ENCODE results near the gene ANKRD17.

DNA sequence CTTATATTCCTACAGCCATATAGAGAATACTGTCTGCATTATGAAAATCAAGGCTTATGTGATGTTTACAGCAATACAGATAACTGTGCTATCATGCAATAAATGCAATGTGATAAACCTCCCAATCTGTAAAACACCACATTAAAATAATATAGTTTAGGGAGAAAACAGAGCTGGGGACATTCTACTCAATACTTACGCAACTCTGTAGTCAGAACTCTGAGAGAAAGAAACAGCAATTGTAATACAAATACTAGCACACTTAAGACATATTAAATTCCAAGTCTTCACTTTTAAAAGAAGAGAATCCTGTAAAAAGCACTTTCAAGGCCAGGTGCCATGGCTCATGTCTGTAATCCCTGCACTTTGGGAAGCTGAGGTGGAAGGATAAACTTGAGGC is 61.4 kb downstream of the ANKRD17 start:
- TF ChIP-seq ZNF324 (CRISPR knock-in tag; IDR thresholded peaks at IDR 0.05) (no peak), ZNF354B (CRISPR knock-in tag; IDR thresholded peaks at IDR 0.05) (no peak), CBFB (CRISPR knock-in tag; IDR thresholded peaks at IDR 0.05) (no peak), ZNF12 (CRISPR knock-in tag; IDR thresholded peaks at IDR 0.05) (no peak), TEAD4 (IDR thresholded peaks at IDR 0.05; ENCODE audit: low read length) (no peak), TEAD4 (CRISPR knock-in tag; IDR thresholded peaks at IDR 0.05; ENCODE audit: borderline replicate concordance) (no peak), TCF7L2 (IDR thresholded peaks at IDR 0.05; ENCODE audit: low read depth, low read length) (no peak), PURB (CRISPR knock-in tag; IDR thresholded peaks at IDR 0.05; ENCODE audit: low read depth) (no peak), ZKSCAN8 (CRISPR knock-in tag; IDR thresholded peaks at IDR 0.05) (no peak)
- TF ChIP-seq, protein P1, sequence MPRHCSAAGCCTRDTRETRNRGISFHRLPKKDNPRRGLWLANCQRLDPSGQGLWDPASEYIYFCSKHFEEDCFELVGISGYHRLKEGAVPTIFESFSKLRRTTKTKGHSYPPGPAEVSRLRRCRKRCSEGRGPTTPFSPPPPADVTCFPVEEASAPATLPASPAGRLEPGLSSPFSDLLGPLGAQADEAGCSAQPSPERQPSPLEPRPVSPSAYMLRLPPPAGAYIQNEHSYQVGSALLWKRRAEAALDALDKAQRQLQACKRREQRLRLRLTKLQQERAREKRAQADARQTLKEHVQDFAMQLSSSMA (CRISPR knock-in tag; IDR thresholded peaks at IDR 0.05): no peak
- TF ChIP-seq, protein P2, sequence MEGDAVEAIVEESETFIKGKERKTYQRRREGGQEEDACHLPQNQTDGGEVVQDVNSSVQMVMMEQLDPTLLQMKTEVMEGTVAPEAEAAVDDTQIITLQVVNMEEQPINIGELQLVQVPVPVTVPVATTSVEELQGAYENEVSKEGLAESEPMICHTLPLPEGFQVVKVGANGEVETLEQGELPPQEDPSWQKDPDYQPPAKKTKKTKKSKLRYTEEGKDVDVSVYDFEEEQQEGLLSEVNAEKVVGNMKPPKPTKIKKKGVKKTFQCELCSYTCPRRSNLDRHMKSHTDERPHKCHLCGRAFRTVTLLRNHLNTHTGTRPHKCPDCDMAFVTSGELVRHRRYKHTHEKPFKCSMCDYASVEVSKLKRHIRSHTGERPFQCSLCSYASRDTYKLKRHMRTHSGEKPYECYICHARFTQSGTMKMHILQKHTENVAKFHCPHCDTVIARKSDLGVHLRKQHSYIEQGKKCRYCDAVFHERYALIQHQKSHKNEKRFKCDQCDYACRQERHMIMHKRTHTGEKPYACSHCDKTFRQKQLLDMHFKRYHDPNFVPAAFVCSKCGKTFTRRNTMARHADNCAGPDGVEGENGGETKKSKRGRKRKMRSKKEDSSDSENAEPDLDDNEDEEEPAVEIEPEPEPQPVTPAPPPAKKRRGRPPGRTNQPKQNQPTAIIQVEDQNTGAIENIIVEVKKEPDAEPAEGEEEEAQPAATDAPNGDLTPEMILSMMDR (IDR thresholded peaks at IDR 0.05 in 2 of 3, conservative IDR thresholded peaks at IDR 0.05 in 1 of 3; ENCODE audit: insufficient read depth in 2 of 3, low read depth in 1 of 3, low read length in 3 of 3): no peak
